CD4-positive, alpha-beta T cell treated with Interleukin-15 for 4 hours (primary cell): ENCODE results near the gene PTHLH.

Experiments
- DNase-seq: peaks from one replicate; pipeline ENCODE4 v3.0.0-alpha.2; 2020; ENCODE audit warnings: low spot score

The PTHLH gene

GRCh38 chr12:27974735-27975221, 2.2 kb upstream of the PTHLH start:
- DNase-seq, result no peak

GRCh38 chr12:27973487-27973890, 956 bp upstream of the PTHLH start:
- DNase-seq, result no peak

DNA sequence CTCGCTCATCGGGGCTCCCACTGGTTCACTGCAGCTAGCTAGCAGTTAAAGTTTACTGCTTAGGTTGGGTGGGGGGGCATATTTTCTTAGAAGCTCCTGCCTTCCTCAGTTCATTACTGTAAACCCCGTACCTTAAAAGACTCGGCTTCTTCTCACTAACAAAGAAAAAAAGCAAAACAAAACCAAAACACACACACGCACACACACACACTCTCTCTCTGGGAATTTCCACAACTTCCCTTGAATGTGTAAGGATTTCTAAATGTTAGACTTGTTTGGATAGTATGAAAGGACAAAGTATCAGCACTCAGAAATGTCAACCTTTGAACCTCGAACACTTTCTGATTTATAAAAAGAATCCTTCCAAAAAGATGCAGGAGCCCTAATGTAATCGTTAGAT, 927 bp downstream of the PTHLH start:
- DNase-seq, result no peak

GRCh38 chr12:27971121-27971489, 1.4 kb downstream of the PTHLH start:
- DNase-seq, result no peak

DNA sequence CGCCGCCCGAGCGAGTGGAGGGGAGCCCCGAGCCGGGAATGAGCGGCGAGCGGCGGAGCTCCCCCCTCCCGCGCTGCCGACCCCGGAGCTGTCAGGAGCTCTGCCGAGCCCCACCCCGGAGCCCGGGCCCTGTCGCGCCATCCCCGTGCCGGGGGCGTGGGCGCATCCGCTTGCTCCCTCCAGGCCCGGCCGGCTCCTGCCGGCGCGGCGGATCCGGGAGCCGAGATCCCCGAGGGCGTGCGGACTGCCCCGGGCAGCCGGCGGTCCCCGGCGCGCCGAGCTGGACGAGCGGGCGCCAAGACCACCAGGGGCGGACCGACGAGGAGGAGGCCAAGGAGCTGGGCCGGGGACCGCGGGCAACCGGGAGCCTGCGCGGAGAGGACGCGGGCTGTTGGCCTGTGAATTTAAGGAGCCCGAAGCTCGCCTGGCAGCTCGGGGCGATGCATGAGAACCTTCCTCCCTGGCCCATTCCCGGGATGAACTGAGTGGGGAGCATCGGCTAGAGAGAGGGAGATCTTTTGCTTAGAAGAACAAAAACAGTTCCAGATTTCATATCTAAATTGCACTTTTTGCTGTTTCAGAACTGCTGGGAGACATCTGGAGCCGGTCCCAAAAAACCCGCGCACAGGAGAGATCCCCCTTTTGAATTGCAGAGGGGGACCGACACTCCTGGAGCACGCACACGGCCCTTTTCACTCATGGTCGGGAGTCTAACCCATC, 2.0 kb downstream of the PTHLH start:
- no peak for DNase-seq

DNA sequence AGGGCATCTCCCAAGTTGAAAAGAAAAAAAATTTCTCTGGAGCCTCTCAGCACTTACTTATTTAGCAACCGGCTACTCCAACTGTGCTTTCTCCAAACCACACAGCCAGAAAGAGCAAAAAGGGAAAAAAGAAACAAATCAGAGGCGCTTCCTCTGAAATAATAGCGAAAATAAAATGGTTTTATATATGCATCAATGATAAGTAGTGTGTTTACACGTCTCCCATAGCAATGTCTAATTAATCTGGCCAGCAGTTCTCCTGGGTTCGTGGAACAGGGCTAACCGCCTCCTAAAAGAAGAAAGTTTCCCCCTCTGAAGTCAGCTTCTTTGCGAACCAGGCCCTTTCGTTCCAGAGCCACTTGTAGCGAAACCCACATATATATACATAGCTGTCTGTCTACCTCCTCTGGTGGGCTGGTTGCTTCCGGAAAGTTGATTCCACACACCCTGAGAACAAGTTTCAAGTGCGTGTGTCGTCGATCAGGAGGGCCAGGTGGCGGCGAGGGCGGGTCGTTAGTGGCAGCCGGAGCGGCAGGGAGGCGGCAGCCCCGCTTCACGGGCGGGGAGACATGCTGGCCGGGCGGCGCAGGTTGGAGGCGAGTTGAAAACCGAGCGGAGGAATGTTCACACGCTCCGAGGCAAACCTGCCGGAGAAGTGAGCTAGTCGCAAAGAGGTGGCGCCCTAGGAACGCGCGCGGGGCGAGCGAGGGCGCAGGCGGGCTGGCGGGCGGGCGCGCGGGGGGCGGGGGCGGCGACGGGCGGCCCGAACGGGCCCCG, 2.7 kb downstream of the PTHLH start:
- peak; percentile 13 for DNase-seq

- DNase-seq, result no peak
These were observed 3.4 kb downstream of the PTHLH start for GRCh38 chr12:27968972-27969623.

DNA sequence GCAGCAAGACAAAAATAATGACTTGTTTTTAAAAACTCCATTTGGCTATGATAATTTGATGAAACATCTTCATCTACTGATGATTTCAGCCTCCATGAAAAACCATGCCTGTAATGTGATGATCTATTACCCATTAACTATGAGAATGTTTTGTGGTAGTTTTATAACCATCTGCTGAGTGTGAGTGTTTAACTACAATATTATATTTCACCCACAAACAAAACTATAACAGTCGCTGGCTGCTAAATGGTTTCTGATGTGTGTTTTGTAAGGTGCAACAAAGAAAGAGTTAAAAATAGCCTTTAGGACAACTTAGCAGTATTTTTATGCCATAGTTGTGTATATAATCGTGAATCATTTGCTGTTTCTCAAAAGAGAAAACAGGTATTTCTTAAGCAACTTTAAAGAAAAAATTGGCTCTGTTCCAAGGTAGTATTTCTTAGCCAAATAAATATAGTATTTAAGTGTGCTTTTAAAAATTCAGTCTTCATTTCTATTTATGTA, 4.9 kb downstream of the PTHLH start:
- no peak for DNase-seq

- no peak for DNase-seq
These were observed 5.7 kb downstream of the PTHLH start for GRCh38 chr12:27966870-27967269.

DNA sequence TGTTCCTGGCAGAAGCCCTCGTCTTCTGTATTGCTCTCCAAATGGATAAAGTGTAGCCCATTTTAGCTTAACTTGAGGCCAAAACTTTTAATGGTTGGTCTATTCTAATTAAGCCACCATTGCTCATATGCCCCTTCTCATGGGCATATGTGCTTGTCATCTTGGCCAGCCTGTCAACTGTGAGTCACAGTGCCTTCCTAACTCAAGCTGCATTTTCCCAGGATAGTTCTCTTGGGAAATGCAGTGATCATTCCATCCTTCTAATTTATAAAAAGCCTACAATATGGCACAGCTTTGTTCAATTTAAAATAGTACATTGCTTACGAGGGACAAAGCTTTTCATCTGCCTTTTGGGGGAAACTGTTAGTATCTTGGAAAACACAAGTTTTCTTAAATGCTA, 6.6 kb downstream of the PTHLH start:
- no peak for DNase-seq

DNA sequence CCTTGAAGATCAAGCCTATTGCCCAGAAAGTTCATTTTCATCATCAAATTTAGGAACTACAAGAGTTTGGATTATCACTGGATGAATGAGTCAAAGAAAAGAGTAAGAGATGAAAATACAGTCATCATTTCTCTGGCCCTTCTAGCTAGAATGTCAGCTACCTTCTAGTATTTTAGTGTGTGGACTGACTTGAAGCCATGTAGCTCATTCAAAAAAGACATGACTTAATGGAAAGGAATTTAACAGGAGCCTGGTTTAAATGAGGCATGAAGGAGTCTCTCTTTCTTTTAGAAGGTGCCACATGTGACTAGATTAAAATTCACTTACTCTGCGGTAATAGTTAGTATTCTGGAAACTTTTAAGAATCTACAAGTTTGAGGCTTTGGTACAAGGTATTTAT, 7.1 kb downstream of the PTHLH start:
- DNase-seq, result no peak

GRCh38 chr12:27964123-27964522, 8.4 kb downstream of the PTHLH start:
- no peak for DNase-seq

- DNase-seq, result no peak
These were observed 11.7 kb downstream of the PTHLH start for GRCh38 chr12:27960821-27961220.

DNA sequence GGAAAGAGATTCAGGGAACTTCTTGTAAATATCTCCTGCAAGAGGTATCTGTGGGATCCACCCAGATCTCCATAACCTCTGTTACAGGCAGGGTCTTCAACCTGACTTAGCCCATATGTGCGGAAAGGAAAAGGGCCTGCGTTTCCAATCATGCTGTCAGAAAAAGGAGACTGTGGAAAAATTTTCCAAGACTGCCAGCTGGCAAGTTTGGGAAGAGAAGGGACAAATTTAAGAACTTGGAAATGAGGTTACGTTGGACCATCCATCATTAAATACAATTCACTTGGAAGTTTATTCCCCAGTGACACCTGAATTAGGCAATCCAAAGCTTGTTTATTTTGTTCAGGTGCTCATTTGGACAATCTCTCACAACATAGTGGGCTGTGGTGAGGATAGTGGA, 13.9 kb downstream of the PTHLH start:
- DNase-seq, result no peak

DNA sequence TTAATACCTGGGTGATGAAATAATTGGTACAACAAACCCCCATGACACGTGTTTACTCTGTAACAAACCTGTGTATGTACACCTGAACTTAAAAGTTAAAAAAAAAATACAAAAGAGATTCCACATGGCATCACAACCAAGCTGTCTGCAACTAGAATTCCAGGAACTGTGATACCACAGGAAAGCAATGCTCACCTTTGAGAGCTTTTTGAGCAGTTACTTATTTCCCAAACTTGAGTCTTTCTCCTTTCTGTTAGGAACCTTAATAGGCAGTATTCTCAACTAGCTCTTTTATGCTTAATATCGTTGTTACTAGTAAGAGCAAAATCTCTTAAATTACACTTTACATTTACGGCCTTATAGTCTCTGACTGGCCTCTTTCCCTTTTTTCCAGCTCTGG, 15.2 kb downstream of the PTHLH start:
- no peak for DNase-seq

GRCh38 chr12:27953817-27954216, 18.7 kb downstream of the PTHLH start:
- DNase-seq, result no peak

DNA sequence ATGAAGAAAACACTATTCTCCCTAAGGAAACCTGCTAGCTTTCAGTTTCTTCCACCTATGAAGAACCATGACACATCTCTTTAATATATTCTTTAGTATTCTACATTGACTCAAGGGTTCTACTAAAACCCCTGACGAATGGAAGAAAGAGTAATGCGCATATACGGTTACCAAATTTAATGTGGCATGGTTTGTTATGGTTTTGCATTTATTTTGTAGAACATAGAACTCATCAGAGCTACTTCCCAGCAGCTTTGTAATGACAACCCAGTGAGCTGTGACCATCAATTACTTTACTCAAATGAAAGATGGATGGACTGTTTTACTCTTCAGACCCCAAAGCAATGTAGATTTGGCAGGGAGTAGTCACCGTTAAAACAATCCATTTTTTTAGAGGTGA, 19.2 kb downstream of the PTHLH start:
- no peak for DNase-seq

DNA sequence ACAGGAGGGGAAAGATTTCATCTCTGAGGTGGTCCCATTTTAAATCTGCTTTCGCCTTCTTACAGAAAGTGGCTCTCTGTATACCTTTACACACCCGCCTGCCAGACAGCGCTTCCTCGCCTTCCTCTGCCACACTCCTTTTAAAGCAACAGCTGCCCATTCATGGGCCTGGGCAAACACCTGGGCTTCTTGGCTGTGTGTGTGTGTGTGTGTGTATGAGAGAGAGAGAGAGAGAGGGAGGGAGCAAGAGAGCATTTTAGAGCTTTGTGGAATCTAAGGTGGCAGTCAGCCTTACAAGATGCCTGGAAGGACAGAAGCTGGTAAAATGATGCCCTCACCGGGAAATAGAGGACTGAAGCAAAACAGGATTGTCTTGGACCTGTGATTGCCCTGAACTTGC, 20.0 kb downstream of the PTHLH start:
- DNase-seq, result no peak

- no peak for DNase-seq
These were observed 20.6 kb downstream of the PTHLH start for GRCh38 chr12:27951898-27952297.

GRCh38 chr12:27946421-27946820, 26.1 kb downstream of the PTHLH start:
- no peak for DNase-seq

- DNase-seq, result peak; percentile 72
These were observed 31.7 kb downstream of the PTHLH start for GRCh38 chr12:27940756-27941402.

DNA sequence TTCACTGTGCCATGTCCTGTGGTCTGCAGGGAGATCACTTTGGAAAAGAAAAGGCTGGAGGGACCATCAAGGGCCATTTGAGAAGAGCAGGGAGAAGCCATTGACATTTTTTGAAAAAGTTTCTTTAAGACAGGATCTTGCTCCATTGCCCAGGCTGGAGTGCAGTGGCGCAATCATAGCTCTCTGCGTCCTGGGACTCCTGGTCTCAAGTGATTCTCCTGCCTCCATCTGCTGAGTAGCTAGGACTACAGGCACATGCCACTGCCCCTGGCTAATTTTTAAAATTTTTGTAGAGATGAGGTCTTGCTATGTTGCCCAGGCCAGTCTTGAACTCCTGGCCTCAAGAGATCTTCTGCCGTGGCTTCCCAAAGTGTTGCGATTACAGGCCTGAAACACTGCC, 32.3 kb downstream of the PTHLH start:
- no peak for DNase-seq
